ENCODE data around the gene YWHAQ.
A peak's percentile ranks its signal among the peaks of the same experiment; 100 is the strongest.

YWHAQ gene

GRCh38 chr2:9673914-9674481, 43.2 kb upstream of the YWHAQ start:
- DNase-seq (ENCODE audit: low read depth): peak; percentile 21
- no peak for TF ChIP-seq CTCF (conservative IDR thresholded peaks at IDR 0.05; ENCODE audit: low read depth, low read length)
- H3K4me3 ChIP-seq (ENCODE audit: low read depth, low read length): no peak overlapping the region

GRCh38 chr2:9668687-9669345, 38.0 kb upstream of the YWHAQ start:
- TF ChIP-seq CTCF (conservative IDR thresholded peaks at IDR 0.05; ENCODE audit: low read depth, low read length): no peak

GRCh38 chr2:9667826-9668225, 37.0 kb upstream of the YWHAQ start:
- DNase-seq (ENCODE audit: low read depth): no peak
- no peak overlapping the region for H3K4me3 ChIP-seq (ENCODE audit: low read depth, low read length)
- TF ChIP-seq CTCF (conservative IDR thresholded peaks at IDR 0.05; ENCODE audit: low read depth, low read length): no peak

More at GRCh38 chr2:9668687-9669345, 38.0 kb upstream of the YWHAQ start:
- no peak overlapping the region for H3K4me3 ChIP-seq (ENCODE audit: low read depth, low read length)
- DNase-seq (ENCODE audit: low read depth): peak; percentile 44

GRCh38 chr2:9666306-9666705, 35.5 kb upstream of the YWHAQ start:
- no peak for TF ChIP-seq CTCF (conservative IDR thresholded peaks at IDR 0.05; ENCODE audit: low read depth, low read length)
- H3K4me3 ChIP-seq (ENCODE audit: low read depth, low read length): no peak overlapping the region
- peak; percentile 55 for DNase-seq (ENCODE audit: low read depth)

GRCh38 chr2:9665898-9666297, 35.1 kb upstream of the YWHAQ start:
- TF ChIP-seq CTCF (conservative IDR thresholded peaks at IDR 0.05; ENCODE audit: low read depth, low read length): no peak
- DNase-seq (ENCODE audit: low read depth): peak; percentile 87
- H3K4me3 ChIP-seq (ENCODE audit: low read depth, low read length): no peak overlapping the region

GRCh38 chr2:9664365-9664764, 33.6 kb upstream of the YWHAQ start:
- no peak for TF ChIP-seq CTCF (conservative IDR thresholded peaks at IDR 0.05; ENCODE audit: low read depth, low read length)
- DNase-seq (ENCODE audit: low read depth): no peak
- no peak overlapping the region for H3K4me3 ChIP-seq (ENCODE audit: low read depth, low read length)
